ENCODE measurements around the gene HAPSTR1. TPM values are rescaled to one million over a fixed set of nuclear protein-coding genes. Genes with fewer than 3 reads are reported as not detected.

The HAPSTR1 gene
- total and polyA plus RNA-seq, 2 of the 8 experiments (the other 6 are each of a cell fraction or from before 2014, with no cell fraction given) = 11.9 to 66.1 TPM

DNA sequence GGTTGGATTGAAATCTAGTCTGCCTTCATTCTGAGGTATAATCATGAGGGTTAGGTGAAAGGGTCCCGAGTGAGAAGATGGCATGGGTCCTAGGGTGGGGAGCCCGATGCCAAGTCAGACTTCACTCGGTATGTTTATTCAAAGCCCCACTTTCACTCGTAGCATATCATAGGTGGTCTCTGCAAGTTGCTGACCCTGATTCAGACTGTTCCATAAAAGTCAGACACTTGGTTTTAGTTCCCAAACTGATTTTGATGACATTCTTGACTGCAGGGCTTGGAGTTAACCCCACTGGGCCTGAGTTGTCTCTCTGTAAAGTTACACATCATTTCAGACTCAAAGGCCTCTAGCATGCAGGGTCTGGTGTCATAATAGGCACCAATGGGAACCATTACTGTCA is 17.8 kb downstream of the HAPSTR1 start (continued):
- TF ChIP-seq SAP30 (IDR thresholded peaks at IDR 0.05; ENCODE audit: insufficient read depth, insufficient replicate concordance, low read length) = no peak
- no peak for TF ChIP-seq JUND (IDR thresholded peaks at IDR 0.05; ENCODE audit: low read length)
- TF ChIP-seq RBBP5 (IDR thresholded peaks at IDR 0.05; ENCODE audit: borderline replicate concordance, low read depth, low read length) = no peak

Data from H1 (cell line).